Umbilical cord (tissue), 2 donors: Measurements from ENCODE around the gene ERVFRD-1. TPM values are rescaled to one million over a fixed set of nuclear protein-coding genes. Genes with fewer than 3 reads are reported as not detected.
"Not testable (repeated sequence)": the region's sequence is repeated elsewhere in the genome, so short reads cannot be mapped to it uniquely, and the experiment has no call there.

Experiments
- DNase-seq: peaks from one replicate; pipeline ENCODE4 v3.0.0-alpha.2; 2015; ENCODE audit warnings: low spot score
- total RNA-seq: library from RNA; depleted of rRNA; stranded (reverse); fragments of >200 nt; gene quantifications from one replicate; pipeline ENCODE4 v1.2.3, GENCODE V29; 2014; ENCODE audit warnings: low replicate concordance; ENCODE audit not compliant: insufficient read depth

ERVFRD-1 gene
- total RNA-seq, 1 donor from 2014 or later = 0.48 TPM

DNA sequence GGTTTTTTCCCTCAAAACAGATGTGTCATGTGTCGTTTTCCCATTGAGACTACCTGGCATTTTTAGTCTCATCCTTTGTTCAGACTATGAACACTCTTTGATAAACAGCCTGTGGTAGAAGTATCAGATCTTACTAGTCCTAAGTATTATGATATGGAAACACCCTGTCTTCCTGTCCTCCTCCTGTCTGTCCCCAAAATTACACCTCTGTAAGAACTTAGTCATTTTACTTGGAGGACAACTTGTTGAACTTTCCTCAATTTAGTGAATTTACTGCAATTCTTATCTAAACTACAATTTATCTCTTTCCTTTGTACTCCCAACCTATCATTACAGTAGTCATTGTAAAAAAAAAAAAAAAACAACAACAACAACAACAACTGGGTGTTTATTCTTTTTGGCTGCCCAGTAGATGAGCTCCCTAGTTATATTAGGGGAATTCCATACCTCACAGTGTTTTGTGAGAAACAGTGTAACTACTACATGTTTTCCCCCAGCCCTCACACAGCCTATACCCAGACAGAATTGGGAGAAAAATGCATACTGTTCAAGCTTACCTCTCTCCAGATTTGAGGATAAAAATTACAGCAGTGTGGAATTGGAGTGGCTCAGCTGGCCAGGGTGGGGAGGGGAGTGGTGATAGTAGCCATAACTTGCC is 18.5 kb upstream of the ERVFRD-1 start:
- no peak for DNase-seq

DNA sequence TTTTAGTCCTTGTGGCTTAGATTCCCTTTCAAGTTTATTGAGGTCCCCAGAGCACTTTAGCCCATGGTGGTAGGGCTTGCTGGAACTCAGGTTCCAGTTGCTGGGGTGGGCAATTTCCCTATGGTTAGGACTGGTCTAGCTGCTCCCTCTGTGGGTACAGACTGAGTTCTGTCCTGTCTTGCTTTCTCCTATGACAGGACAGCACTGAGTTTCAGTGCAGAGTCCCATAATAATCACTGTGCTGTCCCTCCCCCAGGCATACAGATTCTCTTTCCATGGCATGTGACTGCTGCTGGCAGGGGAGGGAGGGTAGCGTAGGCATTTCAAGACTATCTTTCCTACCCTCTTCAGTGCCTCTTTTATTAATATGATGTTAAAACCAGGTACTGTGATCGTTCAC is 17.1 kb upstream of the ERVFRD-1 start:
- DNase-seq = no peak

DNA sequence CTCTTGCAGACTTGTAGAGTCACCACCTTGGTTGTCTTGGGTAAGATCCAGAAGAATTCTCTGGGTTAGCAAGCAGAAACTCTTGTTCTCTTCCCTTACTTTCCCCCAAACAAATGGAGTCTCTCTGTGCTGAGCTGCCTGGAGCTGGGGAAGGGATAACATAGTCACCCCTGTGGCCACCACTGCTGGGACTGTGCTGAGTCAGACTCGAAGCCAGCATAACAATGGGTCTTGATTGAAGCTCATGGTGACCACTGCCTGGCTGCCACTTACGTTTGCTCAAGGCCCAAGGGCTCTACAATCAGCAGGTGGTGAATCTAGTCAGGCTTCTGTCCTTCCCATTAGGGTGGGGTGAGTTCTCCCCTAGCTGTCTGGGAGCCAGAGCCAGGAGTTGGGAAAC is 15.4 kb upstream of the ERVFRD-1 start:
- DNase-seq = no peak

DNA sequence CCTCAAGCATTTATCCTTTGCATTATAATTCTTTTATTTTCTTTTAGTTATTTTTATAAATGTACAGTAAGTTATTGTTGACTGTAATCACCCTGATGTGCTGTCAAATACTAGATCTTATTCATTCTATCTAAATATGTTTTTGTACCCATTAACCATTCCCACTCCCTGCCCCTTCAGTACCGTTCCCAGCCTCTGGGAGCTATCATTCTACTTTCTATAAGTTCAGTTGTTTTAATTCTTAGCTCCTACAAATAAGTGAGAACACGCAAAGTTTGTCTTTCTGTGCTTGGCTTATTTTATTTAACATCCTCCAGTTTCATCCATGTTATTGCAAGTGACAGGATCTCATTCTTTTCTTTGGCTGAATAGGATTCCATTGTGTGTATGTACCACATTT is 12.5 kb upstream of the ERVFRD-1 start:
- DNase-seq = no peak

DNA sequence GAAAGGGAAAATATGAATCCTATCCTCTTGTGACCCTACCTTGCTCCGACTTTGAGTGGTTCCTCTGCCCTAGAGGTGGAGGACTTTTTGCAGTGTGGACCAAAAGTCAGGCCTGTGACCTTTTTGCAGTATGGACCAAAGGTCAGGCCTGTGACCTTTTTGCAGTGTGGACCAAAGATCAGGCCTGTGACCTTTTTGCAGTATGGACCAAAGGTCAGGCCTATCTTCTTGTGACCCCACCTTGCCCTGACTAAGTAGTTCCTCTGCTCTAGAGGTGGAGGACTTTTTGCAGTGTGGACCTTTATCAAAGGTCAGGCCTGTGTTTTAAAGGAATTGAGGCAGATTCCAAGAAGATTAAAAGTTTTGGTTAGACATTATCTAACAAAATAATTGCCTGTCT is 10.9 kb upstream of the ERVFRD-1 start:
- DNase-seq = no peak

DNA sequence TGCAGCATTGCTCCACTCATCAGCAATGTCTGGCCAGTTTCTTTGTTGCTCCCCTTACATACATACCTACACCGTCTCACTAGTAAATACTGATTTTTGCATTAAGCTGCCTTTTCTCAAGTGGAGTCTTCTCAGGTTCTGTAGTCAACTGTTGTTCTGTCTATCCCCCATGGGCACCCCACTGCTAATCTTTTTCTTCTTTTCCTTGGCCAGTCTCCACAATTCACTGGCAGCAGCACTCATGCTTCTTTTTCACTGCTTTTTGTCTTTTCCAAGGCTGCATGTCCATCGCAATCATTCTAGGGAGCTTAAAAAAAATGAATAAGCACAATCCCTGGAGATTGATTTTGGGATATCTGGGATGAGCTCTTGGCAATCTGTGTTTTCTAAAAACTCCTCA is 10.3 kb upstream of the ERVFRD-1 start:
- DNase-seq = peak; percentile 15

DNA sequence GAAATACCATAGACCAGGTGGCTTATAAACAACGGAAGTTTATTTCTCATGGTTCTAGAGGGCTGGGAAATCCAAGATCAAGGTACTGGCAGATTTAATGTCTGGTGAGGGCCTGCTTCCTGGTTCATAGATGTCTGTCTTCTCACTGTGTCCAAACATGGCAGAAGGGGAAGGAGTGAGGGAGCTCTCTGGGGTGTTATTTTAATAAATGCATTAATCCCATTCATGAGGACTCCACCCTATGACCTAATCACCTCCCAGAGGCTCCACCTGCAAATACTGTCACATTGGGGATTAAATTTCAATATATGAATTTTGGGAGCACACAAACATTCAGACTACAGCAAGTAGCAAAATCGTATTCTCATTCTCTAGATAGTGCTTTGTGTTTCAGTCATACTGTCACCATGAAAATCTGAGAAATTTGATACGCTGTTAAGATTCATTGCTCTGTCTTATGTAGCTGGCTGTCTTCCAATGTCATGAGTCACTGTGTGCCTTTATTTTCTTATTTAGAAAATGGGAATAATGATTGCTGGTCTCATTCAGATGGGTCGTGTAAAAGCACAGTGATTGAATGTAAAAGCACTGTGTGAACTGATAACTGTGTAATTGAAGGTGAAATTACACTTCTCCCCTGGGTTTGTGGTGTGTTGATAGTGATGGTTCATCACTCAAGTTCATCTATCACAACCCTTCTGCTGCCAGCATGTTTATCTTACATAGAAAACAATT is 8.9 kb upstream of the ERVFRD-1 start:
- no peak for DNase-seq

DNA sequence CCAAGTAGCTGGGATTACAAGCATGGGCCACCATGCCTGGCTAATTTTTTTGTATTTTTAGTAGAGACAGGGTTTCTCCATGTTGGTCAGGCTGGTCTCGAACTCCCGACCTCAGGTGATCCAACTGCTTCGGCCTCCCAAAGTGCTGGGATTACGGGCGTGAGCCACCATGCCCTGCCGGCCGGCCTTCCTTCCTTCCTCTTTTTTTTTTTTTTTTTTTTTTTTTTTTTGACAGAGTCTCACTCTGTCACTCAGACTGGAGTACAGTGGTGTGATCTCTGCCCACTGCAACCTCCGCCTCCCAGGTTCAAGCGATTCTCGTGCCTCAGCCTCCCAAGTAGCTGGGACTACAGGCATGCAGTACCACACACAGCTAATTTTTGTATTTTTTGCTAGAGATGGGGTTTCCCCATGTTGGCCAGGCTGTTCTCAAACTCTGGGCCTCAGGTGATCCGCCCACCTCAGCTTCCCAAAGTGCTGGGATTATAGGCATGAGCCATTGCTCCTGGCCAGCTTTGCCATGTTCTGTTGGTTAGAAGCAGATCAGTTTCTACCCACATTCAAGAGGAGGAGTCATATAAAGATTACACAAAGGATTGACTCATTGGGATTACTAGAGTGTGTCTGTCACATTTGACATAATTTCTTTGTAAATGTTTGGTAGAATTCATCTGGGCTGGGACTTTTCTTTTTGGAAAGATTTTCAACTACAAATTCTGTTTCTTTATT is 4.4 kb upstream of the ERVFRD-1 start:
- DNase-seq = not testable (repeated sequence)

DNA sequence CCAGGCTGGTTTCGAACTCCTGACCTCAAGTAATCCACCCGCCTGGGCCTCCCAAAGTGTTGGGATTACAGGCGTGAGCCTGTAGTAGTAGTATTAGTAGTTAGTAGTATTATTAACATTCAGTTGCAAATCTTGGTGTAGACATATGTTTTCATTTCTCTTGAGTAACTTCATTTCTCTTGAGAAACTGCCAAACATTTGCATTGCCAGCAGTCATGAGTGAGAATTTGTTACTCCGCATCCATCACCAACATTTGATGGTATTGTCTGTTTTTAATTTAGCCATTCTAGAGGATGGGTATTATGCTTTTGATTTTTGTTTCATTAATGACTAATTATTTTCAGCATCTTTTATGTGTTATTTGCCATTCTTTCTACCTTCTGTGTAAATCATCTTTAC is 1.5 kb upstream of the ERVFRD-1 start:
- no peak for DNase-seq

DNA sequence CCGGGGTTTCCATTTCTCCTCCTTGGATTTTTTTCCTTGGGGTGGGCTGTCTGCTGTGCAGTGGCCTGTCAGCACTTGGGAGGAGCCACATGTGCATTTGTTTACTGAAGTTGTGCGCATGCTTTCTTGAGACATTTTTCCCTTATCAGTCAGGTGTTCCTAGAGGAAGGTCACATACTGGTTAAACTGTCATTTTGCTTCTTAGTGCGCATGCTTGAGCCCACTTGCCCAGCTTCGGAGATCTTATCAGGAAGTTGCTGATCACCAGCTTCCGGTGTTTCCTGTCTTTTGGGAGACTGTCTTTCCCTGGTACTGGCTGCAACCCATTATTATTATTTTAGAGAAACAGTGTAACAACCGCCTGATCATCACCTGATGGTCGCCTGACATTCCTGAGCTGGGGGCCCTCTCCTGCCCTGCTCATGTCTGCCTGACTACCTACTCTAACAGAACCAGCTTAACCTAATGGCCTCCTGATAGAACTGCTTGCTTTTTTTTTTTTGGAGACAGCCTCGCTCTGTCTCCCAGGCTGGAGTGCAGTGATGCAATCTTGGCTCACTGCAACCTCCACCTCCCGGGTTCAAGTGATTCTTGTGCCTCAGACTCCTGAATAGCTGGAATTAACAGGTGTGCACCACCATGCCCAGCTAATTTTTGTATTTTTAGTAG is 378 bp upstream of the ERVFRD-1 start:
- peak; percentile 5 for DNase-seq

DNA sequence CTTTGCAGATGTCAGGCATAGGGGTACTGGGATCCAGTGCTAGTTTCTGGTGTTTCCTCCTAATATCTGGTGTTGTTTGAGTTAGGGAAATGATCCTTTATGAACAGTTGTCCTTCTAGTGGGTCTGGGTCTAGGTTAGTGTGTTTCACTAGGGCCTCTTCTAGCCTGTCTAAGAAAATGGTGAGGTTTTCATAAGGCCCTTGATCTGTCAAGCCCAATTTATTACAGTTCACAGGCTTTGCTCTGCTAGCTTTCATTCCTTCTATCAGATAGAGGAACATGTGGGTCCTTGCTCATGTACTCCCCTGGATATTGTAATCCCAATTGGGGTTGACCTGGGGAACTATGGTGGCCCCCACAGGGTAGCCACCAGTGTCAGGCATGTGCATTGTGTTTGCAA is 2.8 kb downstream of the ERVFRD-1 start:
- no peak for DNase-seq

DNA sequence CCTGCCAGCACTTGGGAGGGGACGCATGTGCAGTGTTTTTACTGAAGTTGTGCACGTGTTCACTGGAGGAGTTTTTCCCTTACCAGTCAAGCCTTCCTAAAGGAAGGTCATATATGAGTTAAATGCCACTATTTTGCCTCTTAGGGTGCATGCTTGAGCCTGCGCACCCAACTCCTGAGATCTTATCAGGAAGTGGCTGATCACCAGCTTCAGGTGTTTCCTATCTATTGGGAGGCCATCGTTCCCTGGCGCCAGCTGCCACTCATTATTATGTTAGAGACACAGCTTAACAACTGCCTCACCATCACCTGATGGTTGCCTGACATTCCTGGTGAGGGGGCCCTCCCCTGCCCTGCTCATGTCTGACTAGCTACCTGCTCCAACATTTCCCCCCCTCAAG is 8.5 kb downstream of the ERVFRD-1 start:
- DNase-seq = no peak

DNA sequence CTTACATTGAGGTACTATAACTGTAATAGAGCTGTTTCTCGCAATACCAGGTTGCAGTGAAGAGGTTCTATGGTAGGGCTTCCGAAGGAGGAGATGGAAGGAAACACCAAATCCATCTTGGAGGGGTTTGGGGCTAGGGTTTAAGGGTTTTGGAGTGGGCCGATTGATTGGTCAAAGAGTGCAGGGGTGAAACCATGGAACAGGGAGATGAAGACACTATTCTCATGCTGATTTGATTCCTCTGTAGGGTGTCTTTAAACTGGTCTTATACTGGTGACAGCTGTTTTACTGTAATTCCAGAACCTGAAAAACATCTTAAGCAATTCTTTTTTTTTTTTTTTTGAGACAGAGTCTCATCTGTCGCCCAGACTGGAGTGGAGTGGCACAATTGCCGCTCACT is 10.1 kb downstream of the ERVFRD-1 start:
- no peak for DNase-seq

DNA sequence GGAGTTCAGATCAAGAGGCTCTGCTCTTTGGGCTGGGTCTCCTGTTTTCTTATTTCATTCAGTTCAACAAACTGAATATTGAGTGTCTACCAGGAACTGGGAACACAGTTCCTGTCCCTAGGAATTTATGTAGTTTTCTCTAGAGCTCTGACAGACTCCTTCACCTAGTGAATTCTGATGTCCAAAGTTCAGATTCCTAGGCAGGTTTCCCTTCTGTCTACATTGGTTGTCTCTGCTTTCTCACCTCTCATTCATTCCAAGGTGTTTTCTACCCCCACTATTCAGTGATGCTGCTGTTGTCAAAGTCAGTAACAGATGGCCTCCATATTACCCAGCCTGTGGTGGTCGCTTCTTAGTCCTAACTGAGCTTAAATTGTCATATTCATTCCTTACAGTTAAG is 13.5 kb downstream of the ERVFRD-1 start:
- DNase-seq = no peak

DNA sequence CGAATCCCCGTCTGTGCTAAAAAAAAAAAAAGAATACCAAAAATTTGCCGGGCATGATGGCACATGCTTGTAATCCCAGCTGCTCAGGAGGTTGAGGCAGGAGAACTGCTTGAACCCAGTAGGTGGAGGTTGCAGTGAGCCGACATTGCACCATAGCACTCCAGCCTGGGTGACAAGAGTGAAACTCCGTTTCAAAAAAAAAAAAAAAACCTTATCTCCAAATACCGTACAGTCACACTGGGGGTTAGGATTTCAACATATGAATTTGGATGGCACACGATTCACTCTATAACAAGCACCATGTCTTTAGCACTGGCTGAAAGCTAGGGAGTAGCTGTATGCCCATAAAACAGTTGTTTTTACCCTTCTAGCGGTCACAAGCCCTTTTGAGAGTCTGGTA is 14.0 kb downstream of the ERVFRD-1 start:
- DNase-seq = no peak

DNA sequence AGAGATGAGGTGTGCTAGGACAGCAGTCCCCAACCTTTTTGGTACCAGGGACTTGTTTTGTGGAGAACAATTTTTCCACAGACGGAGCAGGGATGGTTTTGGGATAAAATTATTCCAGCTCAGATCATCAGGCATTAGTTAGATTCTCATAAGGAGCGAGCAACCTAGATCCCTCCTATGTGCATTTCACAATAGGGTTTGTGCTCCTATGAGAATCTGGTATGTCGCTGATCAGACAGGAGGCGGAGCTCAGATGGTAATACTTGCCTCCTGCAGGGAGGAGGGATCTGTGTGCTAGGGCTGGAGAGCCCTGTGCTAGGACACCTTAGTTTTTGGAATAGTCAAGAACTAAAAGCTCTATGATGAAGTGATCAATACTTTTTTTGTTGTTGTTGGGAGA is 15.4 kb downstream of the ERVFRD-1 start:
- DNase-seq = peak; percentile 15

DNA sequence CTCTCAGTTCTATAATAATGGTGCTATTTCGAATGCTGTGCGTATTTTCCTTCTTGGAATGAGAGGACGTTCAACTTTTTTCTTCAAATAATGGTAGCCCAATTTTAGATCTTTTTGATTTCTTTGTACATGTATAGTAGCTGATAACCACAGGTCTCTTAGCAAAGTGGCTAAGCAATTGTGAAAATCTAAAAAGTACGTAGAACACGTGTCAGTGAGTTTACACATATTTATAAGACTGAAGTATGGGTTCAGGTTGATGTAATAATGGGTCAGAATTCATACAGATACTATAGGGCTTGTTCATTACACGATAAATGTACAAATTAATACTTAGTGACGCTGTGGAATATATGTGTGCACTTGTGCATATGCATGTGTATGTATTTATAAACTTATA is 16.6 kb downstream of the ERVFRD-1 start:
- no peak for DNase-seq

DNA sequence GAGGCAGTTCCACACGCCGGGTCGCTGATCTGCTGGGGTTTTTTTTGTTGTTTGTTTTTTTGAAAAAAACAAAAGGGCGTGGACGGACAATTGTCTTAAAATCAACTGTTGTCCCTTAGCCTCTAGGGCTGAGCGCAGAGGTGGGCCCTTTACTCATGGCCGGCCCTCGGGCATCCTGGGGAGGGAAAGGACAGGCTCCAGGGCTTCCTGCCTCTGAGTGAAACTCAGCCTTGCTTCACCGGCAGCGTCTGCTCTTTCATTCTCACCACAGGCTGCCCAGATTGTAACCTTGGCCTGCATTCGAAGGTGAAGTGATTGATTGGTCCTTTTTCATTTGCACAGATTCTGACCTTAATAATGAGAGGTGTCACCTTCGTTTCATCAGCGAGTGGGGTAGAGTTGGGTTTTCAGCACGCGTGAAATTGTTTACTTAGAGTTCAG is 17.1 kb downstream of the ERVFRD-1 start:
- peak; percentile 52 for DNase-seq

DNA sequence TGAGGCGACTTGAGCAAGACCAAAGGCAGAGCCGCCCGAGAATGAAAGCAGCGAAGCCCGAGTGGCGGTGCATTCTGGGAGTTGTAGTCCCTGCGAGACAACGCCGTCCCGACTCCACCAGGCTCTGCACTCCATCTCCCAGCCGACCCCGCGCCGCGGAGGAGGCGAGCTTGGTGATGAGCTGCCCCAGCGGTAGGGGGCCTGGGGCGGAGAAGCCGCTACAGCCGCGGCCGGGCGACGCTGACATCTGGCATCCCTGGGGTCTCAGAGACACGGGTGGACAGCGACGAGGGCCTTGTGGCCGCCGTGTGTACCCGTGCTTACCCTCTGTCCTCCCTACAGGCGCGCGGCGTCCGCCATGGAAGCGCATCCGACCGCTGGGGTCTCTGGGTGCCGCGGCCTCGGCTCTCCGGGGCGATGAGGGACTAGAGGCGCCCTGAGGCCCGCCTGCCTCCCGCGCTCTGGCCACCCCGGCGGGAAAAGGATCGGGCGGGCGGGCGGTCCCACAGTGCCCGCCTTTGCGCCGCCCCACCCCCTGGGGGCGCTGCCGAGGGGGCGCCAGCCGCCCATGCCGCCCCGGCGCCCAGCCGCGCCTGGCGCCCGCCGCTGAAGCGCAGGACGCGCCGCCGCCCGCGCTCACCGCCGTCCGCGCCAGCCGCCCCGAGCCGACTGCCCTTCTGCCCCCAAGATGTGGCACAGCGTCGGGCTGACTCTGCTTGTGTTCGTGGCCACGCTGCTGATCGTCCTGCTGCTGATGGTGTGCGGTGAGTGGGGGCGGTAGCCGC is 17.7 kb downstream of the ERVFRD-1 start, which contains the start of gene SMIM13:
TSS of gene SMIM13 (plus strand) at position 209 of the 785 bp plus-strand sequence. CDS start at position 689, 480 bp downstream.
- peak; percentile 100 for DNase-seq

DNA sequence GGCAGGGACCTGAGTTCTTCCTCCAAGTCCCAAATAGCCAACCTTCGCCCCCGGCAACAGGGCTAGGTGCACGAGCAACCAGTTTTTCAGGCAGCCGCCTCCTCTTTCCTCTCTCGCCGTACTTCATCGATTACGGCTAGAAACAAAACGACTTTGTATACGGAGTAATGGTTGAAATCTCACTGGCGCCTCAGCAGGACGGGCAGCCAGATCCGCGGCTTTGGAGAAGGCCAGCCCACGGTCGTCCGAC is 18.2 kb downstream of the ERVFRD-1 start:
- DNase-seq = no peak

DNA sequence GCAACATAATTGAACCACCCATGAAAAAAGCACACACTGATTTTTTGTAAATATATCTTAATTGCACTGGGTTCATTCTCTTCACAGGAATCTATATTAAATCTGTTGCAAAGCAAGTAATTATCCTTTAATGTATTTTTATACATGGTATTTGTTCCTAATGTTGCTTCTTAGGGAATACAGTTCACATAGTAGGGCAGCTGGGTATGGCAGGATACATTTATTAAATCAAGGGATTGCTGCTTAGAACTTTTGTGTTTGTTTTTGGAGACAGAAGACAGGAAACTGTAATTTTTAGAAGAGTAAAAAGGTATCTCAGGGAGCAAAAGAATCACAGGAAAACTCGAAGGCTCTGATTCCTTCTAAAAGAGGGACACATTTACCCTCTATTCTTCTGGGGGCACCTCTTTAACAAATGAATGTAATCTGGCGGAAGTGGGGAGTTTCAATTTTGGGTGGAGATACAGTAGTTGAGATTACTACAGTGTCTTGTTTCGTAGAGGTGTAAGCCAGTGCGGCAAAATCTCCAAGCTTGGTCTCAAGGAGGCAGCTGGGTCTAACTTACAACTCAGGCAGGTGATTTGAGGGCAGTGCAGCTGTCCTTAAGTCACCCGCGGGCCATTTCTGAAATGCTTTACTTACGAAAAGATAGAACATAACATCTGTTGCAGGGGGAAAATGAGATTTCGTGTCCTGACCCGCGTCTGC is 18.7 kb downstream of the ERVFRD-1 start:
- no peak for DNase-seq
